Measurements from ENCODE around the gene RASAL2.
"Not testable (repeated sequence)": the region's sequence is repeated elsewhere in the genome, so short reads cannot be mapped to it uniquely, and the experiment has no call there.

Gene RASAL2

DNA sequence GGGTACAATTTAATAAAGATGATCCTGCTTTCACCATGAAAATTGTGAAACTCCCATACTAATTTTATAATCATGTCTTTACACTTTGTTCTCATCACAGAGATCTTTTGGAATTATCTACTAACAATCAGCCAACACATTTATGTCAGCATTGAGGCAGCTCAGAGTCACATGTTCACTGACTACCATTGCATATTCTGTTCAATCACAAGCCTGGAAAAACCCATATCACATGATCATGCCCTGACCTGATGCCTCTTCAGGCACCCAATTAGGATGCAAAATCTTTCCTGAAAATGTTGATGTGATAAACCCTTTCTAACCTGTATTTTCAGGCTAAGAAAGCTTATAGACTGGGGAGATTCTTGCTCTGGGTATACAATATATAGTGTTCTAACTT lies 21.6 kb upstream of the RASAL2 start:
- DNase-seq, result no peak

DNA sequence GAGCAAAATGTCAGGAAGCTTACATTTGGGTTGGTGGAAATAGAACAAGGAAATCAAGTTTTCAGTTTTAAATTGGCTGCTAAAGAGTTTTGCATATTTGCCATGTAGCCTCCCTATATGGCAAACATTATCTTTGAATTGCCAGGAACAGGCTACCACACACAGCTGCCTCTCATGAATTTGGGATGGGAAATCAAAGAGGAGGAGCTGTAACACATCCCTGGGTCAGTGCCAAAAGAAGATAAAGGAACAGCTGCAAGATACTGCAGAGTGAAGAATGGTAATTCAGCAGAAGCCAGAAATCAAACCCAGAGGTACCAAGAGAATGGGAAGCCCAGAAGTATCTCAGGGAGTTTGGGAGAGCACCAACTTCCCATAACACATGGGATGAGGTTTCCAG lies 18.6 kb upstream of the RASAL2 start:
- no peak for DNase-seq

DNA sequence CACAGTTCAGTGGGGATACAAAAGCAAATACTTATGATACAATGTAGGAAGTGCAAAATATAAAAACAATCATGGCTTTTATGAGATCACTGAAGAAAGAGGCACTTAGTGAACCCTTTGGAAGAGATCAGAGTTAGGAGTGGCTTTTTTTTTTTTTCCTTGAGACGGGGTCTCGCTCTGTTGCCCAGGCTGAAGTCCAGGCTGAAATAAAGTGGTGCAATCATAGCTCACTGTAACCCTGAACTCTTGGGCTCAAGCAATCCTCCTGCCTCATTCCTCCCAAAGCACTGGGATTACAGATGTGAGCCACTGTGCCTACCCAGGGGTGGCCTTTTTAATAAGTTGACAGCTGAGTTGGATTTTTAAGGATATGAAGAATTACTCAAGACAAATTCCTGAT lies 17.3 kb upstream of the RASAL2 start:
- DNase-seq, result no peak

DNA sequence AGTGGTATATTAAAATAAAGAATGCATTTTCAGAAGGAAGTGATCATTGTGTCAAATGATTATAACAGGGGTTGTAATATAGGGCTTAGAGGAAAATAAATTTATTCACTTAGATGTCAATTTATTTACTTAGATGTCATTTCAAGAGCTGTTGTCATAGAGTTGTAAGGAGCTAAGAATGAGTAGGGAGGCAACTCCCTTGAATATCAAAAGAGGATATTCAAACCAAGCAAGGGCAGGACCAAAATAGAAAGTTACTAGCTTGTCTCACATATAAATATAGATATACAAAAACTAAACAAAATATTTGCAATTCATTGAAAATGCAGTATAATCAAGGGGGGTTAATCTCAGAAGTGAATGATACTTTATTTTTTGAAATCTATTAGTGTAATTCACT lies 16.0 kb upstream of the RASAL2 start:
- DNase-seq, result no peak

DNA sequence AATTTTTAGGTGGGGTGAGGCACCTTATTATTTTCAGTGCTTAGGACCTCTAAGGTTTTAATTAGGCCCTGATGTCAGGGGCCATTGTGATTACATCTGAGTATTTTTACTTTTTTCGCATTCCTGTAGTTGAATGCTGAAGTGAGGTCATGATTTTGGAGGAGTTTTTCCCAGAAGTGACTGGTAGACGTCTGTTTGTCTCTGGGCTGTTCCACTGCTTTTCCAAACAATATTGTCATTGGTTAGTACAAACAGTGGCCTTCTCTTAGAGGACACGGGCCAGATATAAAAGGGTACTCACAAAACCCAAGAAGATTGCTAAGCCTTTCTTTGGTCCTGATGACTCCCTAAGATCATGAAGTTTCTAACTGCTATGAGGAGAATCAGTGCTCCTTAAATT lies 7.6 kb upstream of the RASAL2 start:
- DNase-seq, result no peak

DNA sequence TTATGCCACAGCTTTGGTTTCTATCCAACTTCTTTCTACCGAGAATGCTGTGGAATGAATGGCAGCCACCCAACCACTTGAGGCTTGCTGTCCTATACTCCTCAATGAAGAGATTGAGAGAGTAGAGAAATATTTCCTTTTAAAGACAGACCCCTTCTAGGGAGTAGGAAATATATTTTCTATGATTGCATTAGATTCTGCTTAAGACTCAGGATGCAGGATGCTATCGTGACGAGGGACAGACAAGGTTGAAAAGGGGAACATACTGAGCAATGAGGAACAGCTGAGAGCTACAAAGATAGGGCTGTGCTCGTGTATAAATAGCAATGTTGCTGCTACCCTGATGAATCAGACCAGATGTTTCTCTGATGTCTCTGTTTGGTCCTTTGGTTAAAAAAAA lies 7.1 kb upstream of the RASAL2 start:
- DNase-seq, result no peak

DNA sequence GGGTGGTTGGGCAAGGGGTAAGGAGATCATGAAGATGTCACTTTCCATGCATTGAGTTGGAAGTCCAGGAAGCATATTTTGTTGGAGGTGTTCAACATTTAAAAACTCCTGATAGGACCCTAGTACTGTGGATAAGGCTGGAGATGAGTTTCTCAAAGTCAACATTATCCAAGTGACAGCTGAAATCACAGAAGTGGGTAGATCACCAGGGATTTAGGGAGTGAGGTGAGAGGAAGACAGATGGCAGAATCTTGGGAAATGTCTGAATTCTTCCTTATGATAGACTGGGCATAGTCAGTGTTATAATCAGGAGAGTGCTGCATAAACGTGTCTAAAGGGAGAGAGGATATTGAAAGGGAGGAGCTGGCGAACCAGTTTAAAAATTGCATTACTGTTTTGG lies 5.3 kb upstream of the RASAL2 start:
- DNase-seq, result no peak

DNA sequence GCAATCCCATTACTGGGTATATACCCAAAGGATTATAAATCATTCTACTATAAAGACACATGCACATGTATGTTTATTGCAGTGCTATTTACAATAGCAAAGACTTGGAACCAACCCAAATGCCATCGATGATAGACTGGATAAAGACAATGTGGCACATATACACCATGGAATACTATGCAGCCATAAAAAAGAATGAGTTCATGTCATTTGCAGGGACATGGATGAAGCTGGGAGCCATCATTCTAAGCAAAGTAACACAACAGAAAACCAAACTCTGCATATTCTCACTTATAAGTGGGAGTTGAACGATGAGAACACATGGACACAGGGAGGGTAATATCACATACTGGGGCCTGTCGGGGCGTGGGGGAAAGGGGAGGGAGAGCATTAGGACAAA lies 2.5 kb upstream of the RASAL2 start:
- not testable (repeated sequence) for DNase-seq

DNA sequence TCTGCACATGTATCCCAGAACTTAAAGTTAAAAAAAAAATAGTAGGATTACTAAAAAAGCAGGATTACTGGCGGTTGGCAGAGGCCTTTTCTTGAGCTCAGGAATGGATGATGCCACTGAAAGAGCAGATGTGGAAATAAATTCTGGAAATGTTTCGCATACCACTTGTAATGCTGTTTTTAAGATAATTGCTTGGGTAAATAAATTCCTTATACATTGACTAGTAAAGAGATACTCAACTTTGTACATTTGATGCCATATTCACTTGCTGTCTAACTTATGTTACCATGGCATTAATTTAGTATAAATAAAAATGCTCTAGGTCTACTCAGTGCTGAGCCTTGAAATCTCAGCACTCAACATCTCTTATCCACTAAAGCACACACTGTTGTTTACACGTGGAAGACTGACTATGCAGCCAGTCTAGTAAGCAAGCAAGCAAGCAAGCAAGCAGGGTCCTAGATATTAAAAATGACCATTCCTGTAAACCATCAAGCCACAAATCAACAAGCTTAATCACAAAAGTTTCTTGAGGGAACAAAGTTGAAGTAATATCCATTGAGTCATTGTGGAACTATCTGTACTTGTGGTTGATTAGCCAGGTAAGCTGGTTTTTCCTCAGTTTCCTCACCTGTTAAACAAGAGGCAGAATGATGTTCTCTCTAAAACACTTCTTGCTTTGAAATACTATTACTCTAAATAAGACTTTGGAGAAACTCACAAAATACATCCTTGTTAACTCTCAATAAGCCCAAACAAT lies 1.7 kb upstream of the RASAL2 start:
- DNase-seq, result no peak

DNA sequence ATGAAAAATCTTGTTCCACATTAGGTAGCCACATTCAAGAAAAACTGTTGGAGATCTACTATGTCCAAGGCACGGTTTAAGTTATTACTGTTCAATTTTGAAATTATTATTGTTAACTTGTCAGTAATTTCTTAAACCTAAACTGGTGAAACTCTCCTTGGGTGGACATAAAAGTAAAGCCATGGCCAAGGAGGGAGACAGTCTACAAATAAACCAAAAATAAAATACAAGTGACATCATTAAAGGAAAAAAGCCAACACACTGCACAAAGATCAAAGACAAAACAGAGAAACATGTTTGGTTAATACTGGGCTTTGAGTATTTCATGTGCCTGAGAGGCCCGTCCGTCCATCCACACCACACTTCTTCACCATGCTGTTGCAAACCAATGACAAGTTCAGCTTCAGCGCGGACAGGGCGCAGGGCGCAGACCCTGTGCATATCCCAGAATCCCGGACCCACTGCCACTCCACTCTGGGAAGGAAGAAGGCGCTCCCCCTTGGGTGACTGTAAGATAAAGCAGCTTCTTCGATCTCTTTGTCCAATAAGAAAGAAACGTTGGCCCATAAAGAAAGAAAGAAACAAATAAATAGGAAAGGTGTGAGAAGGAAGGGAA lies 918 bp upstream of the RASAL2 start:
- DNase-seq, result no peak

DNA sequence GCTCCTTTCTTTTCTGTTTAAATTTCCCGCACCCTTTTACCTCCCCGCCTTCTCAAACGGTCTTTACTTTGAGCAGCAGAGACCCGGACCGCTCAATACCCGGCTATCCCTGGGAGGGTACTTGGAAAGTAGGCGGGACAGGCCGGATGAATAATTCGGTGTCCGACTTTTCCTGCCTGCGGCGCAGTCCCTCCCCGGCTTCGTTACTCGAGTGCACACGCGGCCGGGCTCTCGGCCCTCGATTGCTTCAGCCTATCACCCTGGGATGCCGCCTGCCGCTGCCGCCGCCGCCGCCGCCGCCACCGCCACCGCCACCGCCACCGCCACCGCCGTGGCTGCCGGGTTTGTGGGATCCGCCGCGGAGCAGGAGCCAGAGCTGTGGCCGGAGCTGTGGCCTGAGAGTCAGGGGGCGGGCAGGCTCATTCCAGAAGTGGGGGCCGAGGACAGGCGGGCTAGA lies 382 bp upstream of the RASAL2 start:
- DNase-seq, result peak; percentile 39

DNA sequence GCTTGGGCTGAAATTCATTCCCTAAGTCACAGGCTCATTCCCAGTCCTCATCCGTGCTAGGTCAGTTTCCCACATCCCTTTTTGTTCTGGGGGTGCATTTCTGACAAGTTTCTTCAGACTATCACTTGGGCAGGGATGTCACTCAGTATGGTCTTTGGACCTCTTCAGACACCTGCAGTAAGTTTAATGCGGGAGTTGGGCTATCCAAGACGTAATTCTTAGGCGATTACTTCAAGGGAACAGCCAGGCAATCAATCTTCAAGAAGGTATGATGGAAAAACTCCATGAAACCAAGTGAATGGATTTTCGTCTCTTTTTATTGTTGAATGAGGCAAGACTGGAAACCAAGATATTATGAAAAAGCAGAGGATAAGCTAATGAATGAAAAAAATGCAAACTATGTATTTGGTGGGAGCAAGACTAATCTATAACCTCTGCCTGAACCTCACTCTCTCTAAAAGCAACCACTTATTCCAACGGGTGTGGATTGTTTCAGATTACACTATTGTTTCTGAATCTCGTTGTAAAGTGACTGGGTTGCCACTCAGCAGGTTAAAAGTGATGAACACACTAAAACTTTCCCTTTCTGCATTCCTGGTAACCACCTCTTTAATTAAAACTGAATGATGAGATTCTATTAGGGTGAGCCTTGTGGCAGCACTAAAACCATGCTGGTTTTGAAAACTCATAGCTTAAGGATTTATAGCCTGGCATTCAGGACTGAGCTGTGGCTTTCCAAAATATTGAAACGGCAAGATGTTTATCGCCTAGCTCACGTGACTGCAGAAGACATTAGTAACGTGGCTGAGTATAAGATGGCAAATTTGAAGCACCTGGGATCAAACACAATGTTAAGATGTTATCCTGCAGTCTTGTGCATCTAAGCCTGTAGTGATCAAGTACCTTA lies 1.1 kb downstream of the RASAL2 start:
- DNase-seq, result no peak

DNA sequence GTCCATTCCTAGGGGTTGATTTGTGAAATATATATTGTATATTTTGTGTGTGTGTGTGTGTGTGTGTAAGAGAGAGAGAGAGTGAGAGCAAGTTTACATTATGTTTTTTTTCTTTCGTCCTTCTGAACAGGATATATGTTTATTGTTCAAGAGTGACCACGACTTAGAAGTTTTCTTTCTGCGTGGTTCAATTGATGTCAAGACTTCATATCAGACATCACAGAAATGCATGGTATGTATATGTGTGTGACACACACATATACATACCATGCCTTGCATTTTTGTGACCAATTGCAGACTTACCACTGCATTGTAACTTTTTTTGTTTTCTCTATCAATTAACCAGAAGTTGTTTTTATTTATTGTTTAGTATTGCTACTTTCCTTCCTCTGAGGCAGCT lies 2.5 kb downstream of the RASAL2 start:
- no peak for DNase-seq

DNA sequence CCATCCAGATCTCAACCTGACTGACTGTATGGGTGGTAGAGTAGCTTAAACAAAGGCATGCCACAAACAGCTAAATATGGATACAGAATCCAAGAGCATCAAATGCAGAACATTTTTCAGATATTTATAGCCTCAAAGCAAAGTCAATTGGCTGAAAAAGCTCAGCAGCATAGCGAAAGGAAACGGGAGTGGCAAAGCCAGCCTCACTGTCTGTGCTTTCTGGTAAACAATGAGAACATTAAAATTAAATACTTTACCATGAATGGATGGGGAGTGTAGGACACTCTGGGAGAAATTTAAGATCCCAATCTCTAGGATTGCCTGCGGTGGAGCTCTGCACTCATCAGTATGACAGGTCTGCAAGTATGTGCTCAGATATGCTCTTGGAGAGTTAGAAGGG lies 4.4 kb downstream of the RASAL2 start:
- no peak for DNase-seq

DNA sequence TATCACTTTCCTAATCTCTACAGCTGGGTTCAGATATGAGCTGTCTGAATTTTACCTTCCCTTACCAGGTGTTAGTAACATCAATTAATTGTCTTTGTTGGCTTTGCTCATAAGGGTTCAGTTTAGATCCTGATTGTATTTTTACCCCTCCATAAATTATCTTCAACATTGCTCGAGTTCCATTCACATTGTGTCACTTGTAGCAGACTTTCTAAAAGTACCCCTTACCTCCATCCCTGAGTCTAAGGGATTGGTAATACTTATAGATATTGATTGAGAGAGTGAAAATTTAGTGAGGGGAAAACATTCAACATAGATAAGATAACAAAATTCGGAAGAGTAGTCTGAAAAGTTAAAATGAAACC lies 7.3 kb downstream of the RASAL2 start:
- no peak for DNase-seq

DNA sequence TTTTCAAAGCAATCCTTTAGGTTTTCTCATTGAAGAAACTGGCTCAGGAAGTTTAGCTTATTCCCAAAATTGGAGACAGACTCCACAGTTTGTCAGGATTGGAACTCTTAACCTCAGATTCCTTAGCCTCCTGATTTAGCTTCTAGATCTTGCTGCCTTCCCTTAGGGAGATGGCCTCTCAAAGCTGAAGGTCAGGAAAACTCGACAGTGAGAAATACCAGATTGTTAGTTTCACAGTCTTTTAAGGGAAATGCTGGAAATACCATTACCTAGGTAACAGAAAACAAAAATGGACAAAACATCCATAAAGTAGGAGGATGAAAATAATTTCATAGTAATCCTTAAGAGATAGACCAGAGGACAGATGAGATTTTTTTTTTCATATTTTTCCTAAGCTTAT lies 7.8 kb downstream of the RASAL2 start:
- DNase-seq, result no peak

DNA sequence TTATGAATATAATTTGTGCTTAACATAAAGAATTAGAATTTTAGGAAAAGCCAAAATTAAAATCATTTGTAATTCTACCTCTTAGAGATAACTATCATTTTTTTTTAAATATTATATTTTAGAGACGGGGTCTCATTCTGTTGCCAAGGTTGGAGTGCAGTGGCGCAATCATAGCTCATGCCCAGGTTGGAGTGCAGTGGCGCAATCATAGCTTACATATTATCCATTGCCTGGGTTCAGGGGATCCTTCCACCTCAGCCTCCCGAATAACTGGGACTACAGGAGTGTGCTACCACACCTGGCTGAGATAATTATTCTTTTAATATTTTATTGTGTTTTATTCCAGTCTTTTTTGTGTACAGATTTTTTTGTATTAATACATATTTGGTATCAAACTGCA lies 8.3 kb downstream of the RASAL2 start:
- DNase-seq, result no peak

DNA sequence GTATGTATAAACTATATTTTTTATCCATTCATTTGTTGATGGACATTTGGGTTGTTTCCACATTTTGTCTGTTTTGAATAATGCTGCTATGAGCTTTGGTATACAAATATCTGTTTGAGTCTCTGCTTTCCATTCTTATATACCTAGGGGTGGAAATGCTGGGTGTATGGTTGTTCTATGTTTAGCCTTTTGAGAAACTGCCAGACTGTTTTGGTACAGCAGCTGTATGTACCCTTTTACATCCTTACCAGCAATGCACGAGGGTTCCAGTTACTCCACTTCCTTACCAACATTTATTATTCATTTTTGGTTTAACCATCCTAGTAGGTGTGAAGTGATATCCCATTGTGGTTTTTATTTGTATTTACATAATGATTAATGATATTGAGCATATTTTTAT lies 13.9 kb downstream of the RASAL2 start:
- no peak for DNase-seq

DNA sequence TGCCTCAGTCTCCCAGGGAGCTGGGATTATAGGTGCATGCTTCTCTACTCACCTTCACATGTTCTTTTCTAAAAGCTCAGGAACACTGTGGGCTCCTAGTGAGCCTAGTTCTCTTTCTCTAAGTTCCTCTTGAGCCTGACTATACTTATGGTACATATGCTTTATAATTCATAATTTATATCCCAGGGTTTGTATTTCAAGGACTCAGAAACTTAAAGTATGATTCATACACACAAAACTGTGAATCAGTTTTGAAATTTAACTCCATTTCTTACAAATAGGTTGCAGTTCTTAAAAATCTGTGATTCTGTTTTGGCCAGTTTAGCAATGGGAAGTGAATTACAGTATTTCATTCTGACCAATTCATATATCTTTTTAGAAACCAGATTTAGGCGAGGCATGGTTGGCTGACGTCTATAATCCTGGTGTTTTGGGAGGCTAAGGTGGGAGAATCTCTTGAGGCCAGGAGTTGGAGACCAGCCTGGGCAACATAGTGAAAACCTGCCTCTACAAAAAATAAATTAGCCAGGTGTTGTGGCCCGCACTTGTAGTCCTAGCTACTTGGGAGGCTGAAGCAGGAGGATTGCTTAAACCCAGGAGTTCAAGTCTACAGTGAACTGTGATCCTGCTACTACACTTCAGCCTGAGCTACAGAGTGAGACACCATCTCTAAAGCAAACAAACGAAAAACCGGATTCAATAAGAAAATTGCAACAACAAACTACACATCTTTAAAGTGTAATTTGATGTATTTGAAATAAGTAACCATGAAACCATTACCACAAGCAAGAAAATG lies 15.6 kb downstream of the RASAL2 start:
- DNase-seq, result no peak

DNA sequence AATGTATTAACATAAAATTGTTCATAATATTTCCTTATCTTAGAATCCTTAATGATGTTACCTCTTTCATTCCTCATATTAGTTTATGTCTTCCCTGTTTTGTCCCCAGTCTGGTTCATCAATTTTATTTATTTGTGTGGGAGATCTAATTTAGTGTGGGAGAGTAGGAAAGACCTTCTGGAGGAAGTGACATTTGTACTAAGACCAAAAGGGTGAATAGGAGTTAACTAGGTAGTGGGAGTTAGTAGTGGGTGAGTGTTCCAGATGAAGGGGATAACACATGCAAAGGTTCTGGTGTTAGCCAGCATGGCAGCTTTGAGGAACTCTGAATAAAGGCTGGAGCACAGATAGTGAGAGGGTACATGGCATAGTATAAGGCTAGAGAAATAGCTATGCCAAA lies 21.4 kb downstream of the RASAL2 start:
- DNase-seq, result no peak

DNA sequence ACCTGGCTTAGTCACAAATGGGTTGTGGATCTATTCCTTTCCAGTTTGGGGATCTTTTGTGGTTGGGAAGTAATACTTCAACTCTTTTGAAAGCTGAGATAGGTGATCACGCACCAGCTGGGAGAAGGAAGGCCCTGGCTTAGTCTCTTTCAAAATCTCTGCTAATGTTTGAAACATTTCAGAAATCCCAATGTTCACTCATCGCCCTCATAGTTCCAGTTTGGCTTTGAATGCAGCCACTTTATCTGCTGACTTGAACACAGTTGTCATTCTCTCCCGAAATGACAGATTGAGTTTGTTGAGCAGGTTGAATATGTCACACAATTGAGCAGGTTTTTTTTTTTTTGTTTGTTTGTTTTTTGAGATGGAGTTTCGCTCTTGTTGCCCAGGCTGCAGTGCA lies 24.6 kb downstream of the RASAL2 start:
- no peak for DNase-seq

DNA sequence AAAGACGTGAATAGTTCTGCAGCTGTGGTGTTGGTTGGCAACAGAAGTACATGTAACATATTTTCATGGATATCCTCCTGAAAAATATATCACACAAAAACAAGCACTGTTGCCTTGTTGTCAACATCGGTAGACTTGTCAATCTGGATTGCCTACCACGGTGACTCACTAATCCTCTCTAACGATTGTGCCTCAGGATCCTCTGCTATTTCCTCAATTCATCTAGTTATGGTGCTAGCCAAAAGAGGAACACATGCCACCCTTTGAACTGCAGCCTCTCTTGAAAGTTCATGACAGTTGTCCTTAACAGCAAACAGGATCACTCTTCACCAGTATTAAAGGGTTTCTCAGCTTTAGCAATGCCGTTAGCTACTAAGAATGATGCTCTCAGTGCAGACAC lies 25.7 kb downstream of the RASAL2 start:
- DNase-seq, result no peak

DNA sequence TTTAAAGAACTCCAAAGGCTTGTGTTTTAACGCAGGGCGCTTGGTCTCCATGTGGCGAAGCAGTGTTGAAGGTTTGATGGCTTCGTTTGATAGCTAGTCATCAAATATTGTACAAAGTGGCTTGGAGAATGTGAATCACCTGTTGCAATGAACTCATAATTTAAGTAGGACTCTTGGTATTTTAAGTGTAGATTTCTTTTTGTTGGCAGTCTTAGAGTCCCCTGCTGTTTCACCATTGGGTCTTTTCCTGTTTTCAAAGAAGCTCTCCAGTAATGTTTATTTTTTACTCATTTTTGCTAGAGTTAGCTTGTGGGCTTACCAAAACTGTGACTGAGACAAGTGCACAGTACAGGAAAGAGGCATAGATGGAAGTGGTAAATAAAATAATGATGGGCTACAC lies 26.2 kb downstream of the RASAL2 start:
- no peak for DNase-seq

All from stimulated activated CD4-positive, alpha-beta T cell treated with anti-CD3 and anti-CD28 coated beads, Interleukin-4, amount 100 ng/mL, for 1 hour (primary cell).